GM23338 (cell line): Measurements from ENCODE around the gene CEP20. TPM values are rescaled to one million over a fixed set of nuclear protein-coding genes. Genes with fewer than 3 reads are reported as not detected.
A peak's percentile ranks its signal among the peaks of the same experiment; 100 is the strongest.

ENCODE experiments used
- ATAC-seq: fragments of 200-7000 bp; cut with Tn5 transposase; 3 replicates; pipeline ENCODE4 v1.9.1; 2020
- DNase-seq: peaks from one replicate; pipeline ENCODE4 v3.0.0-alpha.2; 2015; ENCODE audit warnings: low spot score
- H2AFZ ChIP-seq: fragments of 200-600 bp; sonication (generic); 2 replicates; pipeline ENCODE4 v1.8.0; 2016; ENCODE audit warnings: antibody characterized with exemption, mild to moderate bottlenecking, moderate library complexity
- H3F3A ChIP-seq: fragments of 200-600 bp; sonication (generic); replicated peaks from 2 replicates; pipeline ENCODE4 v1.8.0; 2017; ENCODE audit warnings: antibody characterized with exemption, mixed run types, low read depth
- H3K27ac ChIP-seq: fragments of 200-600 bp; sonication (generic); 2 replicates; pipeline ENCODE4 v1.6.1; 2016; ENCODE audit warnings: low read depth
- H3K27me3 ChIP-seq: fragments of 200-600 bp; sonication (generic); 2 replicates; pipeline ENCODE4 v1.8.0; 2016; ENCODE audit warnings: mild to moderate bottlenecking, mixed run types, moderate library complexity; ENCODE audit not compliant: insufficient read depth
- H3K36me3 ChIP-seq: fragments of 200-600 bp; sonication (generic); 2 replicates; pipeline ENCODE4 v1.8.0; 2016; ENCODE audit warnings: mild to moderate bottlenecking; ENCODE audit not compliant: insufficient read depth
- H3K4me1 ChIP-seq: fragments of 200-600 bp; sonication (generic); 2 replicates; pipeline ENCODE4 v1.8.0; 2016; ENCODE audit warnings: mild to moderate bottlenecking, moderate library complexity; ENCODE audit not compliant: insufficient read depth
- H3K4me2 ChIP-seq: fragments of 200-600 bp; sonication (generic); 2 replicates; pipeline ENCODE4 v1.7.1; 2017; ENCODE audit warnings: mixed run types
- H3K4me3 ChIP-seq: fragments of 200-600 bp; sonication (generic); 2 replicates; pipeline ENCODE4 v1.6.1; 2016; ENCODE audit warnings: mixed run types
- H3K79me2 ChIP-seq: fragments of 200-600 bp; sonication (generic); replicated peaks from 2 replicates; pipeline ENCODE4 v1.8.0; 2017; ENCODE audit warnings: mild to moderate bottlenecking; ENCODE audit not compliant: insufficient read depth
- H3K9me2 ChIP-seq: fragments of 200-600 bp; sonication (generic); 2 replicates; pipeline ENCODE4 v1.8.0; 2017; ENCODE audit not compliant: insufficient read depth
- H4K20me1 ChIP-seq: fragments of 200-600 bp; sonication (generic); replicated peaks from 2 replicates; pipeline ENCODE4 v1.8.0; 2017; ENCODE audit warnings: mild to moderate bottlenecking; ENCODE audit not compliant: insufficient read depth
- H3K27ac Mint-ChIP-seq: 2 replicates; pipeline ENCODE4 v1.8.0; 2020; ENCODE audit warnings: inconsistent platforms, mild to moderate bottlenecking, moderate library complexity, mixed read lengths
- H3K27me3 Mint-ChIP-seq: 3 replicates; pipeline ENCODE4 v1.8.0; 2022; ENCODE audit warnings: low read depth, mild to moderate bottlenecking, moderate library complexity, mixed read lengths, inconsistent platforms; ENCODE audit not compliant: insufficient read depth, poor library complexity
- H3K36me3 Mint-ChIP-seq: 3 replicates; pipeline ENCODE4 v1.8.0; 2021; ENCODE audit warnings: low read depth, mild to moderate bottlenecking, inconsistent platforms, moderate library complexity, mixed read lengths
- H3K4me1 Mint-ChIP-seq: 3 replicates; pipeline ENCODE4 v1.8.0; 2020; ENCODE audit warnings: mild to moderate bottlenecking, inconsistent platforms, mixed read lengths
- H3K4me3 Mint-ChIP-seq: 3 replicates; pipeline ENCODE4 v1.8.0; 2021; ENCODE audit warnings: moderate library complexity, mild to moderate bottlenecking, inconsistent platforms, mixed read lengths
- H3K9me3 Mint-ChIP-seq: 3 replicates; pipeline ENCODE4 v1.8.0; 2020; ENCODE audit warnings: moderate library complexity, mild to moderate bottlenecking, inconsistent platforms, mixed read lengths
- ETS1 ChIP-seq: IDR thresholded peaks from 2 replicates; pipeline ENCODE4 v1.6.1; 2016; ENCODE audit warnings: antibody characterized with exemption
- JUNB ChIP-seq: IDR thresholded peaks from one replicate; pipeline ENCODE4 v1.6.1; 2016; ENCODE audit warnings: antibody characterized with exemption; ENCODE audit not compliant: unreplicated experiment
- polyA plus RNA-seq: library from polyadenylated mRNA; unstranded; fragments of >200 nt; fragmentation: Nextera tagmentation; extraction: Ambion mirVana; gene quantifications from 2 replicates; pipeline ENCODE4 v1.2.1, GENCODE V29; 2016
- total RNA-seq: library from RNA; depleted of rRNA; stranded (reverse); fragments of >200 nt; shearing (Covaris generic); gene quantifications from 2 replicates; pipeline ENCODE4 v1.2.3, GENCODE V29; 2014
- TF ChIP-seq, protein P1 (sequence below): IDR thresholded peaks from one replicate; pipeline ENCODE4 v1.6.1; 2018; ENCODE audit warnings: antibody characterized with exemption; ENCODE audit not compliant: unreplicated experiment
- TF ChIP-seq, protein P2 (sequence below): fragments of 250-450 bp; sonication (Bioruptor Pico); IDR thresholded peaks from 2 replicates; pipeline ENCODE4 v1.5.0; 2020; ENCODE audit warnings: mild to moderate bottlenecking, moderate library complexity

CEP20 gene
- total and polyA plus RNA-seq, 2 experiments from 2014 or later = 60.2 to 70.9 TPM

- H2AFZ ChIP-seq = 0 out of 2 replicates have a peak overlapping the region, but pooled peaks have one; percentile 59
Measured at GRCh38 chr16:15899538-15900100, 11.2 kb upstream of the CEP20 start.

More at GRCh38 chr16:15899538-15900100, 11.2 kb upstream of the CEP20 start:
- H3K79me2 ChIP-seq = no peaks in the 10 kb centered on the region
- H3K36me3 Mint-ChIP-seq = 0 out of 3 replicates have a peak, but pooled peaks cover 2% of the 10 kb centered on the region
- H3F3A ChIP-seq = no peaks in the 10 kb centered on the region
- H3K4me1 ChIP-seq = no peaks in the 10 kb centered on the region
- DNase-seq (no peak), ATAC-seq (0 out of 3 replicates have a peak, but pooled peaks have one; percentile 25)
- H3K4me2 ChIP-seq = no peak overlapping the region
- no peaks in the 10 kb centered on the region for H3K9me2 ChIP-seq
- peaks cover 2% of the 10 kb centered on the region; the same call in 2 of the 3 replicates for H3K9me3 Mint-ChIP-seq
- TF ChIP-seq ETS1 = no peak
- no peak for TF ChIP-seq JUNB
- TF ChIP-seq, protein P1, sequence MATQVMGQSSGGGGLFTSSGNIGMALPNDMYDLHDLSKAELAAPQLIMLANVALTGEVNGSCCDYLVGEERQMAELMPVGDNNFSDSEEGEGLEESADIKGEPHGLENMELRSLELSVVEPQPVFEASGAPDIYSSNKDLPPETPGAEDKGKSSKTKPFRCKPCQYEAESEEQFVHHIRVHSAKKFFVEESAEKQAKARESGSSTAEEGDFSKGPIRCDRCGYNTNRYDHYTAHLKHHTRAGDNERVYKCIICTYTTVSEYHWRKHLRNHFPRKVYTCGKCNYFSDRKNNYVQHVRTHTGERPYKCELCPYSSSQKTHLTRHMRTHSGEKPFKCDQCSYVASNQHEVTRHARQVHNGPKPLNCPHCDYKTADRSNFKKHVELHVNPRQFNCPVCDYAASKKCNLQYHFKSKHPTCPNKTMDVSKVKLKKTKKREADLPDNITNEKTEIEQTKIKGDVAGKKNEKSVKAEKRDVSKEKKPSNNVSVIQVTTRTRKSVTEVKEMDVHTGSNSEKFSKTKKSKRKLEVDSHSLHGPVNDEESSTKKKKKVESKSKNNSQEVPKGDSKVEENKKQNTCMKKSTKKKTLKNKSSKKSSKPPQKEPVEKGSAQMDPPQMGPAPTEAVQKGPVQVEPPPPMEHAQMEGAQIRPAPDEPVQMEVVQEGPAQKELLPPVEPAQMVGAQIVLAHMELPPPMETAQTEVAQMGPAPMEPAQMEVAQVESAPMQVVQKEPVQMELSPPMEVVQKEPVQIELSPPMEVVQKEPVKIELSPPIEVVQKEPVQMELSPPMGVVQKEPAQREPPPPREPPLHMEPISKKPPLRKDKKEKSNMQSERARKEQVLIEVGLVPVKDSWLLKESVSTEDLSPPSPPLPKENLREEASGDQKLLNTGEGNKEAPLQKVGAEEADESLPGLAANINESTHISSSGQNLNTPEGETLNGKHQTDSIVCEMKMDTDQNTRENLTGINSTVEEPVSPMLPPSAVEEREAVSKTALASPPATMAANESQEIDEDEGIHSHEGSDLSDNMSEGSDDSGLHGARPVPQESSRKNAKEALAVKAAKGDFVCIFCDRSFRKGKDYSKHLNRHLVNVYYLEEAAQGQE = no peak
- TF ChIP-seq, protein P2, sequence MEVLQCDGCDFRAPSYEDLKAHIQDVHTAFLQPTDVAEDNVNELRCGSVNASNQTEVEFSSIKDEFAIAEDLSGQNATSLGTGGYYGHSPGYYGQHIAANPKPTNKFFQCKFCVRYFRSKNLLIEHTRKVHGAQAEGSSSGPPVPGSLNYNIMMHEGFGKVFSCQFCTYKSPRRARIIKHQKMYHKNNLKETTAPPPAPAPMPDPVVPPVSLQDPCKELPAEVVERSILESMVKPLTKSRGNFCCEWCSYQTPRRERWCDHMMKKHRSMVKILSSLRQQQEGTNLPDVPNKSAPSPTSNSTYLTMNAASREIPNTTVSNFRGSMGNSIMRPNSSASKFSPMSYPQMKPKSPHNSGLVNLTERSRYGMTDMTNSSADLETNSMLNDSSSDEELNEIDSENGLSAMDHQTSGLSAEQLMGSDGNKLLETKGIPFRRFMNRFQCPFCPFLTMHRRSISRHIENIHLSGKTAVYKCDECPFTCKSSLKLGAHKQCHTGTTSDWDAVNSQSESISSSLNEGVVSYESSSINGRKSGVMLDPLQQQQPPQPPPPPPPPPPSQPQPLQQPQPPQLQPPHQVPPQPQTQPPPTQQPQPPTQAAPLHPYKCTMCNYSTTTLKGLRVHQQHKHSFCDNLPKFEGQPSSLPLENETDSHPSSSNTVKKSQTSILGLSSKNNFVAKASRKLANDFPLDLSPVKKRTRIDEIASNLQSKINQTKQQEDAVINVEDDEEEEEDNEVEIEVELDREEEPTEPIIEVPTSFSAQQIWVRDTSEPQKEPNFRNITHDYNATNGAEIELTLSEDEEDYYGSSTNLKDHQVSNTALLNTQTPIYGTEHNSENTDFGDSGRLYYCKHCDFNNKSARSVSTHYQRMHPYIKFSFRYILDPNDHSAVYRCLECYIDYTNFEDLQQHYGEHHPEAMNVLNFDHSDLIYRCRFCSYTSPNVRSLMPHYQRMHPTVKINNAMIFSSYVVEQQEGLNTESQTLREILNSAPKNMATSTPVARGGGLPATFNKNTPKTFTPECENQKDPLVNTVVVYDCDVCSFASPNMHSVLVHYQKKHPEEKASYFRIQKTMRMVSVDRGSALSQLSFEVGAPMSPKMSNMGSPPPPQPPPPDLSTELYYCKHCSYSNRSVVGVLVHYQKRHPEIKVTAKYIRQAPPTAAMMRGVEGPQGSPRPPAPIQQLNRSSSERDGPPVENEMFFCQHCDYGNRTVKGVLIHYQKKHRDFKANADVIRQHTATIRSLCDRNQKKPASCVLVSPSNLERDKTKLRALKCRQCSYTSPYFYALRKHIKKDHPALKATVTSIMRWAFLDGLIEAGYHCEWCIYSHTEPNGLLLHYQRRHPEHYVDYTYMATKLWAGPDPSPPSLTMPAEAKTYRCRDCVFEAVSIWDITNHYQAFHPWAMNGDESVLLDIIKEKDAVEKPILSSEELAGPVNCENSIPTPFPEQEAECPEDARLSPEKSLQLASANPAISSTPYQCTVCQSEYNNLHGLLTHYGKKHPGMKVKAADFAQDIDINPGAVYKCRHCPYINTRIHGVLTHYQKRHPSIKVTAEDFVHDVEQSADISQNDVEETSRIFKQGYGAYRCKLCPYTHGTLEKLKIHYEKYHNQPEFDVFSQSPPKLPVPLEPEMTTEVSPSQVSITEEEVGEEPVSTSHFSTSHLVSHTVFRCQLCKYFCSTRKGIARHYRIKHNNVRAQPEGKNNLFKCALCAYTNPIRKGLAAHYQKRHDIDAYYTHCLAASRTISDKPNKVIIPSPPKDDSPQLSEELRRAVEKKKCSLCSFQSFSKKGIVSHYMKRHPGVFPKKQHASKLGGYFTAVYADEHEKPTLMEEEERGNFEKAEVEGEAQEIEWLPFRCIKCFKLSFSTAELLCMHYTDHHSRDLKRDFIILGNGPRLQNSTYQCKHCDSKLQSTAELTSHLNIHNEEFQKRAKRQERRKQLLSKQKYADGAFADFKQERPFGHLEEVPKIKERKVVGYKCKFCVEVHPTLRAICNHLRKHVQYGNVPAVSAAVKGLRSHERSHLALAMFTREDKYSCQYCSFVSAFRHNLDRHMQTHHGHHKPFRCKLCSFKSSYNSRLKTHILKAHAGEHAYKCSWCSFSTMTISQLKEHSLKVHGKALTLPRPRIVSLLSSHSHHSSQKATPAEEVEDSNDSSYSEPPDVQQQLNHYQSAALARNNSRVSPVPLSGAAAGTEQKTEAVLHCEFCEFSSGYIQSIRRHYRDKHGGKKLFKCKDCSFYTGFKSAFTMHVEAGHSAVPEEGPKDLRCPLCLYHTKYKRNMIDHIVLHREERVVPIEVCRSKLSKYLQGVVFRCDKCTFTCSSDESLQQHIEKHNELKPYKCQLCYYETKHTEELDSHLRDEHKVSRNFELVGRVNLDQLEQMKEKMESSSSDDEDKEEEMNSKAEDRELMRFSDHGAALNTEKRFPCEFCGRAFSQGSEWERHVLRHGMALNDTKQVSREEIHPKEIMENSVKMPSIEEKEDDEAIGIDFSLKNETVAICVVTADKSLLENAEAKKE (CRISPR knock-in tag) = no peak
- H3K27me3 Mint-ChIP-seq = peaks cover 5% of the 10 kb centered on the region
- no peaks in the 10 kb centered on the region for H4K20me1 ChIP-seq
- no peak overlapping the region for H3K27ac ChIP-seq
- H3K36me3 ChIP-seq = no peaks in the 10 kb centered on the region
- no peak overlapping the region for H3K4me3 Mint-ChIP-seq
- no peaks in the 10 kb centered on the region for H3K27me3 ChIP-seq
- no peak overlapping the region for H3K27ac Mint-ChIP-seq
- no peak overlapping the region for H3K4me3 ChIP-seq
- H3K4me1 Mint-ChIP-seq = peaks cover 3% of the 10 kb centered on the region; the same call in 1 of the 3 replicates
